HCT116 (cell line): ENCODE data around the gene NFIB.

ENCODE experiments used
- EZH2 ChIP-seq: fragments of 200-600 bp; sonication (generic); IDR thresholded peaks from 2 replicates; pipeline ENCODE4 v1.6.1; 2017; ENCODE audit warnings: antibody characterized with exemption, mixed run types
- POLR2A ChIP-seq: IDR thresholded peaks from 2 replicates; pipeline ENCODE4 v1.7.0; 2011; ENCODE audit warnings: borderline replicate concordance; ENCODE audit not compliant: insufficient read depth, insufficient read length; ENCODE audit errors: extremely low read depth
- POLR2AphosphoS5 ChIP-seq: IDR thresholded peaks from 2 replicates; pipeline ENCODE4 v1.6.1; 2011; ENCODE audit warnings: mild to moderate bottlenecking, low read depth, low read length, moderate library complexity
- RAD21 ChIP-seq: IDR thresholded peaks from 2 replicates; pipeline ENCODE4 v1.6.1; 2012; ENCODE audit warnings: low read depth, mild to moderate bottlenecking
- YY1 ChIP-seq: IDR thresholded peaks from 2 replicates; pipeline ENCODE4 v1.6.1; 2011; ENCODE audit warnings: low read length, low read depth, moderate library complexity, mild to moderate bottlenecking; ENCODE audit not compliant: insufficient replicate concordance; ENCODE audit errors: extremely low read depth
- TF ChIP-seq, protein P1 (sequence below), 3 experiments: fragments of 200-600 bp in 1 of 3; sonication (generic) in 1 of 3; IDR thresholded peaks in 2 of 3; conservative IDR thresholded peaks in 1 of 3; 2 replicates each; pipeline ENCODE4 v1.5.1; 2012 to 2017; ENCODE audit warnings: low read depth in 2 of 3, low read length in 2 of 3, antibody characterized with exemption in 1 of 3, borderline replicate concordance in 1 of 3, control low read depth in 1 of 3, mild to moderate bottlenecking in 1 of 3, mixed read lengths in 1 of 3, mixed run types in 1 of 3, moderate library complexity in 1 of 3; ENCODE audit not compliant: insufficient read depth in 1 of 3

DNA sequence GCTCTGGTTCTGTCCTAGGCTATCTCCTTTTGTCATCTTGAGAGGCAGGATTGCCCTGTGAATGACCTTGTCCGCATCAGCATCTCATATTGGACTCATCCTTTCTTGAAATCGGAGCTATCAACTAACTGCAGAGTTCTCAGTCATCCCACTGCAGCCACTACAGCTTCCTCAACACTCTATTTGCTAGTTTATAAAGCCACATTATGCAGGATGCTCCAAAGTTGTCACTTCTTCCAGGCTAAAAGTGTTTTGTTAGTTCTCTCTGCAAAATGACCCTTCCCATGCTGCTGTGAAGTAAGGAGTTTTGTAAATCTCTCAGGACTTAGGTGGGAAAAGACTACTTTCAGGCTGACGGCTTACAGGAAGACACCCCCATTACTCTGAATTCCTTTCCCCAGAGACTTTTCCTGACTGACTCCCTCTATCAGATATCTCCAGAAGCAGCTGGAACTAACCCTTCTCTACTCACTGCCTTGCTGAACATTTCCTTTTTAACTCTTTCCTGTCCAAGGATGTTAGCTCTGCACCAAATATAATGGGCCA, 257.6 kb downstream of the NFIB start:
- no peak for TF ChIP-seq EZH2
- no peak for TF ChIP-seq POLR2AphosphoS5
- TF ChIP-seq, protein P1, sequence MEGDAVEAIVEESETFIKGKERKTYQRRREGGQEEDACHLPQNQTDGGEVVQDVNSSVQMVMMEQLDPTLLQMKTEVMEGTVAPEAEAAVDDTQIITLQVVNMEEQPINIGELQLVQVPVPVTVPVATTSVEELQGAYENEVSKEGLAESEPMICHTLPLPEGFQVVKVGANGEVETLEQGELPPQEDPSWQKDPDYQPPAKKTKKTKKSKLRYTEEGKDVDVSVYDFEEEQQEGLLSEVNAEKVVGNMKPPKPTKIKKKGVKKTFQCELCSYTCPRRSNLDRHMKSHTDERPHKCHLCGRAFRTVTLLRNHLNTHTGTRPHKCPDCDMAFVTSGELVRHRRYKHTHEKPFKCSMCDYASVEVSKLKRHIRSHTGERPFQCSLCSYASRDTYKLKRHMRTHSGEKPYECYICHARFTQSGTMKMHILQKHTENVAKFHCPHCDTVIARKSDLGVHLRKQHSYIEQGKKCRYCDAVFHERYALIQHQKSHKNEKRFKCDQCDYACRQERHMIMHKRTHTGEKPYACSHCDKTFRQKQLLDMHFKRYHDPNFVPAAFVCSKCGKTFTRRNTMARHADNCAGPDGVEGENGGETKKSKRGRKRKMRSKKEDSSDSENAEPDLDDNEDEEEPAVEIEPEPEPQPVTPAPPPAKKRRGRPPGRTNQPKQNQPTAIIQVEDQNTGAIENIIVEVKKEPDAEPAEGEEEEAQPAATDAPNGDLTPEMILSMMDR (IDR thresholded peaks at IDR 0.05 in 2 of 3, conservative IDR thresholded peaks at IDR 0.05 in 1 of 3; ENCODE audit: borderline replicate concordance in 1 of 3, insufficient read depth in 1 of 3, low read depth in 2 of 3, low read length in 2 of 3) = no peak
- TF ChIP-seq YY1 = no peak
- no peak for TF ChIP-seq POLR2A
- TF ChIP-seq RAD21 = no peak
